Peyer's patch (tissue), 4 donors: ENCODE results near the gene RHBDD1. TPM values are rescaled to one million over a fixed set of nuclear protein-coding genes. Genes with fewer than 3 reads are reported as not detected.

Experiments used
- DNase-seq, 3 donors: peaks; one replicate each; pipeline ENCODE4 v3.0.0-alpha.2; 2017 to 2019
- H3K27ac ChIP-seq, 4 donors: fragments of 200-600 bp; sonication (generic); one replicate each; pipeline ENCODE4 v1.5.1; 2016 to 2019
- H3K27me3 ChIP-seq, 2 donors: fragments of 200-600 bp; sonication (generic); one replicate each; pipeline ENCODE4 v1.5.1; 2019
- H3K36me3 ChIP-seq, 3 donors: fragments of 200-600 bp; sonication (generic); one replicate each; pipeline ENCODE4 v1.5.1; 2016 to 2019
- H3K4me1 ChIP-seq, 4 donors: fragments of 200-600 bp; sonication (generic); one replicate each; pipeline ENCODE4 v1.5.1; 2016 to 2019
- H3K4me3 ChIP-seq, 4 donors: fragments of 200-600 bp; sonication (generic); 1 replicate in 3 of 4; 2 replicates in 1 of 4; pipeline ENCODE4 v1.5.1; 2016 to 2019; ENCODE audit warnings: mild to moderate bottlenecking in 1 of 4
- H3K9me3 ChIP-seq, 4 donors: fragments of 200-600 bp; sonication (generic); one replicate each; pipeline ENCODE4 v1.5.1; 2016 to 2019; ENCODE audit warnings: mild to moderate bottlenecking in 1 of 4
- CTCF ChIP-seq, 6 experiments: fragments of 450-650 bp in 4 of 6; fragments of 200-600 bp in 2 of 6; sonication (generic) in 1 of 6; IDR thresholded peaks; one replicate each; pipeline ENCODE4 v1.5.1; 2017 to 2019; ENCODE audit warnings: antibody characterized with exemption in 6 of 6, mild to moderate bottlenecking in 3 of 6, moderate library complexity in 1 of 6
- POLR2A ChIP-seq, 2 donors: fragments of 450-650 bp; IDR thresholded peaks; one replicate each; pipeline ENCODE4 v1.5.1; 2017; ENCODE audit warnings: antibody characterized with exemption in 2 of 2, mild to moderate bottlenecking in 2 of 2, moderate library complexity in 2 of 2
- total RNA-seq, 4 donors: library from RNA; depleted of rRNA; stranded (reverse); fragments of >200 nt; gene quantifications; one replicate each; pipeline ENCODE4 v1.1.0, GENCODE V29; 2016

RHBDD1 gene, protein sequence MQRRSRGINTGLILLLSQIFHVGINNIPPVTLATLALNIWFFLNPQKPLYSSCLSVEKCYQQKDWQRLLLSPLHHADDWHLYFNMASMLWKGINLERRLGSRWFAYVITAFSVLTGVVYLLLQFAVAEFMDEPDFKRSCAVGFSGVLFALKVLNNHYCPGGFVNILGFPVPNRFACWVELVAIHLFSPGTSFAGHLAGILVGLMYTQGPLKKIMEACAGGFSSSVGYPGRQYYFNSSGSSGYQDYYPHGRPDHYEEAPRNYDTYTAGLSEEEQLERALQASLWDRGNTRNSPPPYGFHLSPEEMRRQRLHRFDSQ
- 10 to 100 TPM; 12.6 to 68.5 (median 30.6) TPM for total RNA-seq

GRCh38 chr2:226835796-226836547 lies at the start of gene RHBDD1:
TSS of gene RHBDD1 (plus strand) at chr2:226836054. CDS start at chr2:226864694, 28,640 bp downstream.
- no peaks in the 10 kb centered on the region for H3K9me3 ChIP-seq
- DNase-seq = peak; percentile 92 to 98 (median 96)
- H3K27me3 ChIP-seq = no peaks in the 10 kb centered on the region
- H3K4me3 ChIP-seq = peak within 1 kb of the TSS; percentile 69 to 86 (median 82)
- peak within 1 kb of the TSS; percentile 98 to 100 (median 99) for H3K27ac ChIP-seq
- H3K36me3 ChIP-seq = no peaks in the 10 kb centered on the region
- H3K4me1 ChIP-seq = peaks cover 0 to 20% (median 8%) of the 10 kb centered on the region in 4 donors
- TF ChIP-seq POLR2A (IDR thresholded peaks at IDR 0.05) (peak; percentile 90 to 91), CTCF (IDR thresholded peaks at IDR 0.05) (no peak)

GRCh38 chr2:226788064-226788463 lies 47.8 kb upstream of the RHBDD1 start:
- H3K4me1 ChIP-seq = peaks cover 0 to 9% (median 4%) of the 10 kb centered on the region in 4 donors
- TF ChIP-seq CTCF (IDR thresholded peaks at IDR 0.05) (no peak), POLR2A (IDR thresholded peaks at IDR 0.05) (no peak)
- no peak for DNase-seq
- no peaks in the 10 kb centered on the region for H3K9me3 ChIP-seq
- H3K36me3 ChIP-seq = no peaks in the 10 kb centered on the region
- no peak overlapping the region for H3K27ac ChIP-seq
- no peaks in the 10 kb centered on the region for H3K27me3 ChIP-seq
- no peak overlapping the region for H3K4me3 ChIP-seq

GRCh38 chr2:226788881-226789490 lies 46.9 kb upstream of the RHBDD1 start:
- H3K27ac ChIP-seq = no peak overlapping the region

DNA sequence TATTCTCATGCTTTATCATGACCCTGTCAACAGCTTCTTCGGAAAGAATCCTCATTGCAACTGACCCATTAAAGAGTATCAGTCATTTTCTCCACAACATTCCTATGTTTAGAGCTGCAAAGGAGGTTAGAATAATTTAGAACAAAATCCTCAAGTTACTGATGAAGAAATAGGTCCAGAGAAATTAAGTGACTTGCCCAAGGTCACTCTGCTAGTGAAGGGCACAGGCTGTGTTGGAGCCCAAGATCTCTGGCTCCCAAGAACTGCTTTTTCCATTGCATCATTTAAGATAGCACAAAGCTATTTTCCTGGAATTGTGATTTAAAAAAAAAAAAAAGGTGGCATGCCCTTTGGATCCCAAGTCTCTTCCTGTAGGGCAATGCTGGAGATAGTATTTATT lies 45.8 kb upstream of the RHBDD1 start:
- TF ChIP-seq CTCF (IDR thresholded peaks at IDR 0.05) (no peak), POLR2A (IDR thresholded peaks at IDR 0.05) (no peak)

More at GRCh38 chr2:226788881-226789490, 46.9 kb upstream of the RHBDD1 start:
- no peaks in the 10 kb centered on the region for H3K27me3 ChIP-seq
- H3K36me3 ChIP-seq = no peaks in the 10 kb centered on the region
- no peak overlapping the region for H3K4me3 ChIP-seq
- H3K9me3 ChIP-seq = no peaks in the 10 kb centered on the region
- peaks cover 0 to 9% (median 4%) of the 10 kb centered on the region in 4 donors for H3K4me1 ChIP-seq
- TF ChIP-seq CTCF (IDR thresholded peaks at IDR 0.05) (no peak), POLR2A (IDR thresholded peaks at IDR 0.05) (no peak)
- no peak for DNase-seq

DNA sequence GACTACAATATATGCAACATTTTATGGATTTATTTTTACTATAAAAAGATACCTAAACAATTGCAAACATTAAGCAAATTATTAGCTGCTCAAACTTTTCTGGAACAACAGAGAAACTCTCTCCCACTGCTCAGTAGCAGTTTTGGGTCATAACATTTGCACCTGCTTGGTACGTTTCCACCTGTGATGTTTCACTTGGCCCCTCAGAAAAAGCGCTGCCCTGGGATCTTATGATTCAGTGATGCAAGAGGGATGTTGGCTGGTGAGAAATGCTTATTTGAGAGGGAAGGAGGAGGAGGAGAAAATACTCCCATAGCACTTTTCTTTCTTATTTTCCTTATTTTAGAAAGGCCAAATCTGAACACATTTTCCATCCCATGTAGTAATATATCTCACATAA lies 45.4 kb upstream of the RHBDD1 start:
- H3K9me3 ChIP-seq = no peaks in the 10 kb centered on the region
- H3K27me3 ChIP-seq = no peaks in the 10 kb centered on the region
- peak overlapping the region; percentile 90 to 94 (median 91) for H3K27ac ChIP-seq
- DNase-seq = no peak
- H3K36me3 ChIP-seq = no peaks in the 10 kb centered on the region
- no peak for TF ChIP-seq POLR2A (IDR thresholded peaks at IDR 0.05)
- TF ChIP-seq CTCF (IDR thresholded peaks at IDR 0.05) = no peak
- peaks cover 0 to 13% (median 4%) of the 10 kb centered on the region in 4 donors for H3K4me1 ChIP-seq
- peak overlapping the region in 2 of 4 donors; percentile 72 to 94 for H3K4me3 ChIP-seq

More for the DNA sequence above, 45.8 kb upstream of the RHBDD1 start:
- no peak overlapping the region for H3K4me3 ChIP-seq
- peak overlapping the region in 2 of 4 donors; percentile 17 to 92 for H3K27ac ChIP-seq
- H3K9me3 ChIP-seq = no peaks in the 10 kb centered on the region
- H3K4me1 ChIP-seq = peaks cover 0 to 10% (median 4%) of the 10 kb centered on the region in 4 donors
- no peak for DNase-seq
- no peaks in the 10 kb centered on the region for H3K36me3 ChIP-seq
- no peaks in the 10 kb centered on the region for H3K27me3 ChIP-seq
